ENCODE measurements around the gene BCL2. TPM values are rescaled to one million over a fixed set of nuclear protein-coding genes. Genes with fewer than 3 reads are reported as not detected.

The BCL2 gene
- total RNA-seq, 1 experiment from 2014 or later: 2.5 TPM

DNA sequence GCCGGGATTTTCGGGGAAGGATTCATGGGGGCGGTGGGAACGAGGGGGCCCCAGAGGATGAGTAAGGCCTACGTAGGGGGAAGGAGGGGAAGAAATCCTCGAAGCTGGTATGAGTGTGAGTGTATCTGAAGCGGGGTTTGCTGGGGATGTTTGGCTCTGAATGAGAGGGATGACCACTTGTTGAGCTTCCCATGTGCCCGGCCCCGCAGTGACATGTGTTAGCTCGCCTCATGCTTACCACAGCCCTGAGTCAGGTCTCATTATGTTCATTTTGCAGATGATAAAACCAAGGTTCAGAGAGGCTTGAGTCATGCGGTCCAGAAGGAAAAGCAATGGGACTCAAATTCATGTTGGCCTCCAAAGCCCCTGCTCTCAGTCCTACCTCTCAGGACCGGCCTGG lies 214.7 kb downstream of the BCL2 start:
- CTCF ChIA-PET: no interaction called here
- intact Hi-C loops (cut with micrococcal nuclease): no loop called here
- BruUV-seq (replicated peaks): no TSS peak

DNA sequence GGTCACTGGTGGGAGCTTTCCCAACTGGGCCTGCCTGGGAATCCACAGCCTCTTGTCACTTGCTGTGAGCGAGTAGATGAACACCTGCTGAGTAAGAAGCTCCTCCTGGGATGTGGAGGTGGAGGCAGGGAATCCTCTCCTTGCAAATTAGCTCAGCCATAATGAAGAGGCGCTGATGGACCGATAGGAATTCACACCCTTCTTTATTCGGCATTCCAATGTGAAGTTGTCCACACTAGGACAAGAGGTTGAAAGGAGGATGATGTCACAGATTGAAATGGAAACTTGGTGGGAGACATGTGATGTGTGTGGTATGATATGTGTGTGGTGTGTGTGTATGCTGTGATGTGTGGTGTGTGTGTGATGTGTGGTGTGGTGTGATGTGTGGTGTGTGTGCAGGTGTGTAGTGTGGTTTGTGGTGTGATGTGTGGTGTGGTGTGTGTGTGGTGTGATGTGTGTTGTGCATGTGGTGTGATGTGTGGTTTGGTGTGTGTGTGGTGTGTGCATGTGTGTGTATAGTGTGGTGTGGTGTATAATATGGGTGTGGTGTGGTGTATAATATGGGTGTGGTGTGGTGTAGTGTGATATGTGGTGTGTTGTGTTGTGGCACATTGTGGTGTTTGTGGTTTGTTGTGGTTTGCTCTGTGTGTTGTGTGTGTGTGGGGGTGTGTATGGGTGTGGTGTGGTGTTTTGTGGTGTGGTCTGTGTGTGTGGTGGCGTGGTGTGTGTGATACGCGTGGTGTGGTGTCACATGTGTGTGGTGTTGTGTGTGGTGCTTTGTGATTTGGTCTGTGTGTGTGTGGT lies 216.4 kb downstream of the BCL2 start:
- Histone ChIP-seq H3K36me3 (ENCODE audit: control insufficient read depth in 1 of 2, insufficient read depth in 2 of 2, low read length in 2 of 2) (no peaks in the 10 kb centered on the region), H3K4me3 (replicated peaks in 1 of 2; ENCODE audit: low read depth in 1 of 2, low read length in 2 of 2) (no peak overlapping the region), H4K20me1 (ENCODE audit: insufficient read depth) (no peaks in the 10 kb centered on the region), H3K4me2 (ENCODE audit: low read length) (no peak overlapping the region), H3K79me2 (ENCODE audit: insufficient read depth, low read length) (no peaks in the 10 kb centered on the region), H3K27ac (ENCODE audit: low read depth, low read length) (no peak overlapping the region), H2AFZ (ENCODE audit: low read depth, low read length, poor library complexity, severe bottlenecking) (no peak overlapping the region), H3K27me3 (ENCODE audit: insufficient read depth, low read length) (no peaks in the 10 kb centered on the region), H3K9me2 (ENCODE audit: insufficient read depth) (no peaks in the 10 kb centered on the region), H3K9me3 (ENCODE audit: control insufficient read depth in 1 of 2, insufficient read depth in 1 of 2, low read depth in 1 of 2, low read length in 2 of 2) (no peaks in the 10 kb centered on the region), H3K9ac (ENCODE audit: low read length) (no peak overlapping the region), H3K4me1 (ENCODE audit: control insufficient read depth in 1 of 2, insufficient read depth in 2 of 2, low read length in 2 of 2) (no peaks in the 10 kb centered on the region)
- ChIA-PET CTCF (no interaction called here), POLR2A (no interaction called here), RAD21 (ENCODE audit: low non-redundant PET in 1 of 2, low total read pairs in 2 of 2, uncharacterized antibody in 2 of 2, unreplicated experiment in 2 of 2) (no interaction called here)
- intact Hi-C loops (cut with micrococcal nuclease): no loop called here
- BruUV-seq (replicated peaks): no TSS peak
- TF ChIP-seq, protein P1, sequence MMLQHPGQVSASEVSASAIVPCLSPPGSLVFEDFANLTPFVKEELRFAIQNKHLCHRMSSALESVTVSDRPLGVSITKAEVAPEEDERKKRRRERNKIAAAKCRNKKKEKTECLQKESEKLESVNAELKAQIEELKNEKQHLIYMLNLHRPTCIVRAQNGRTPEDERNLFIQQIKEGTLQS (IDR thresholded peaks at IDR 0.05): no peak
- TF ChIP-seq YY1 (IDR thresholded peaks at IDR 0.05; ENCODE audit: extremely low read depth, insufficient replicate concordance, low read depth, low read length): no peak
- no peak for TF ChIP-seq FOSL1 (IDR thresholded peaks at IDR 0.05; ENCODE audit: low read depth)
- TF ChIP-seq POLR2A (IDR thresholded peaks at IDR 0.05; ENCODE audit: borderline replicate concordance, extremely low read depth, insufficient read depth, insufficient read length): no peak
- TF ChIP-seq SRF (IDR thresholded peaks at IDR 0.05; ENCODE audit: low read depth): no peak
- no peak for TF ChIP-seq ZFX (IDR thresholded peaks at IDR 0.05)
- no peak for TF ChIP-seq POLR2AphosphoS5 (IDR thresholded peaks at IDR 0.05; ENCODE audit: low read depth, low read length)
- TF ChIP-seq, protein P2, sequence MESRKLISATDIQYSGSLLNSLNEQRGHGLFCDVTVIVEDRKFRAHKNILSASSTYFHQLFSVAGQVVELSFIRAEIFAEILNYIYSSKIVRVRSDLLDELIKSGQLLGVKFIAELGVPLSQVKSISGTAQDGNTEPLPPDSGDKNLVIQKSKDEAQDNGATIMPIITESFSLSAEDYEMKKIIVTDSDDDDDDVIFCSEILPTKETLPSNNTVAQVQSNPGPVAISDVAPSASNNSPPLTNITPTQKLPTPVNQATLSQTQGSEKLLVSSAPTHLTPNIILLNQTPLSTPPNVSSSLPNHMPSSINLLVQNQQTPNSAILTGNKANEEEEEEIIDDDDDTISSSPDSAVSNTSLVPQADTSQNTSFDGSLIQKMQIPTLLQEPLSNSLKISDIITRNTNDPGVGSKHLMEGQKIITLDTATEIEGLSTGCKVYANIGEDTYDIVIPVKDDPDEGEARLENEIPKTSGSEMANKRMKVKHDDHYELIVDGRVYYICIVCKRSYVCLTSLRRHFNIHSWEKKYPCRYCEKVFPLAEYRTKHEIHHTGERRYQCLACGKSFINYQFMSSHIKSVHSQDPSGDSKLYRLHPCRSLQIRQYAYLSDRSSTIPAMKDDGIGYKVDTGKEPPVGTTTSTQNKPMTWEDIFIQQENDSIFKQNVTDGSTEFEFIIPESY (IDR thresholded peaks at IDR 0.05; ENCODE audit: extremely low read depth, insufficient replicate concordance, low read length): no peak
- TF ChIP-seq RAD21 (IDR thresholded peaks at IDR 0.05; ENCODE audit: low read depth): no peak
- TF ChIP-seq TCF7L2 (IDR thresholded peaks at IDR 0.05; ENCODE audit: borderline replicate concordance, extremely low read depth, insufficient read depth, insufficient read length): no peak
- ATAC-seq: no peak
- no peak for DNase-seq (ENCODE audit: low read depth, low spot score)

More for the DNA sequence above, 214.7 kb downstream of the BCL2 start:
- ChIA-PET POLR2A (no interaction called here), RAD21 (ENCODE audit: low non-redundant PET in 1 of 2, low total read pairs in 2 of 2, uncharacterized antibody in 2 of 2, unreplicated experiment in 2 of 2) (no interaction called here)
- ATAC-seq (no peak), DNase-seq (ENCODE audit: low read depth, low spot score) (no peak)
- TF ChIP-seq, protein P3, sequence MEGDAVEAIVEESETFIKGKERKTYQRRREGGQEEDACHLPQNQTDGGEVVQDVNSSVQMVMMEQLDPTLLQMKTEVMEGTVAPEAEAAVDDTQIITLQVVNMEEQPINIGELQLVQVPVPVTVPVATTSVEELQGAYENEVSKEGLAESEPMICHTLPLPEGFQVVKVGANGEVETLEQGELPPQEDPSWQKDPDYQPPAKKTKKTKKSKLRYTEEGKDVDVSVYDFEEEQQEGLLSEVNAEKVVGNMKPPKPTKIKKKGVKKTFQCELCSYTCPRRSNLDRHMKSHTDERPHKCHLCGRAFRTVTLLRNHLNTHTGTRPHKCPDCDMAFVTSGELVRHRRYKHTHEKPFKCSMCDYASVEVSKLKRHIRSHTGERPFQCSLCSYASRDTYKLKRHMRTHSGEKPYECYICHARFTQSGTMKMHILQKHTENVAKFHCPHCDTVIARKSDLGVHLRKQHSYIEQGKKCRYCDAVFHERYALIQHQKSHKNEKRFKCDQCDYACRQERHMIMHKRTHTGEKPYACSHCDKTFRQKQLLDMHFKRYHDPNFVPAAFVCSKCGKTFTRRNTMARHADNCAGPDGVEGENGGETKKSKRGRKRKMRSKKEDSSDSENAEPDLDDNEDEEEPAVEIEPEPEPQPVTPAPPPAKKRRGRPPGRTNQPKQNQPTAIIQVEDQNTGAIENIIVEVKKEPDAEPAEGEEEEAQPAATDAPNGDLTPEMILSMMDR (IDR thresholded peaks at IDR 0.05 in 2 of 3, conservative IDR thresholded peaks at IDR 0.05 in 1 of 3; ENCODE audit: borderline replicate concordance in 1 of 3, insufficient read depth in 1 of 3, low read depth in 2 of 3, low read length in 2 of 3): no peak
- TF ChIP-seq JUND (IDR thresholded peaks at IDR 0.05) (no peak), POLR2AphosphoS5 (IDR thresholded peaks at IDR 0.05; ENCODE audit: low read depth, low read length) (no peak), SP1 (IDR thresholded peaks at IDR 0.05; ENCODE audit: low read depth) (no peak), SIN3A (IDR thresholded peaks at IDR 0.05; ENCODE audit: low read depth) (no peak)
- Histone ChIP-seq H3K9ac (ENCODE audit: low read length) (no peak overlapping the region), H3K79me2 (ENCODE audit: insufficient read depth, low read length) (no peaks in the 10 kb centered on the region), H2AFZ (ENCODE audit: low read depth, low read length, poor library complexity, severe bottlenecking) (no peak overlapping the region), H3K4me3 (replicated peaks in 1 of 2; ENCODE audit: low read depth in 1 of 2, low read length in 2 of 2) (no peak overlapping the region), H3K27me3 (ENCODE audit: insufficient read depth, low read length) (no peaks in the 10 kb centered on the region), H3K27ac (ENCODE audit: low read depth, low read length) (no peak overlapping the region), H3K9me2 (ENCODE audit: insufficient read depth) (no peaks in the 10 kb centered on the region), H3K4me2 (ENCODE audit: low read length) (no peak overlapping the region), H3K4me1 (ENCODE audit: control insufficient read depth in 1 of 2, insufficient read depth in 2 of 2, low read length in 2 of 2) (no peaks in the 10 kb centered on the region), H4K20me1 (ENCODE audit: insufficient read depth) (no peaks in the 10 kb centered on the region), H3K9me3 (ENCODE audit: control insufficient read depth in 1 of 2, insufficient read depth in 1 of 2, low read depth in 1 of 2, low read length in 2 of 2) (no peaks in the 10 kb centered on the region), H3K36me3 (ENCODE audit: control insufficient read depth in 1 of 2, insufficient read depth in 2 of 2, low read length in 2 of 2) (no peaks in the 10 kb centered on the region)
